SW 1271 (cell line): Measurements from ENCODE around the gene FLRT2.

ENCODE experiments used
- DNase-seq, 2 experiments: peaks; one replicate each; lab custom pipeline; 2025; lab: John Stamatoyannopoulos, UW

Gene FLRT2

GRCh38 chr14:85565862-85566296 is 35.9 kb downstream of the FLRT2 start:
- DNase-seq = peak; percentile 44 to 60

- peak; percentile 63 to 85 for DNase-seq
These were observed 36.7 kb downstream of the FLRT2 start for GRCh38 chr14:85566603-85567002.

GRCh38 chr14:85572011-85572410 is 42.1 kb downstream of the FLRT2 start:
- DNase-seq = no peak

- peak; percentile 55 to 77 for DNase-seq
These were observed 42.9 kb downstream of the FLRT2 start for GRCh38 chr14:85572845-85573244.

- peak; percentile 28 to 46 for DNase-seq
These were observed 43.5 kb downstream of the FLRT2 start for GRCh38 chr14:85573406-85573805.

- no peak for DNase-seq
These were observed 45.1 kb downstream of the FLRT2 start for GRCh38 chr14:85574853-85575616.

GRCh38 chr14:85575617-85575898 is 45.6 kb downstream of the FLRT2 start:
- no peak for DNase-seq

GRCh38 chr14:85576218-85576617 is 46.3 kb downstream of the FLRT2 start:
- DNase-seq = no peak

GRCh38 chr14:85576848-85577542 is 47.1 kb downstream of the FLRT2 start:
- no peak for DNase-seq

GRCh38 chr14:85577543-85578114 is 47.7 kb downstream of the FLRT2 start:
- DNase-seq = no peak

- no peak for DNase-seq
These were observed 48.4 kb downstream of the FLRT2 start for GRCh38 chr14:85578357-85578756.

GRCh38 chr14:85578930-85579329 is 49.0 kb downstream of the FLRT2 start:
- DNase-seq = no peak

GRCh38 chr14:85579942-85580341 is 50.0 kb downstream of the FLRT2 start:
- DNase-seq = no peak

- DNase-seq = no peak
These were observed 50.7 kb downstream of the FLRT2 start for GRCh38 chr14:85580536-85581140.

GRCh38 chr14:85581691-85582090 is 51.7 kb downstream of the FLRT2 start:
- DNase-seq = no peak

GRCh38 chr14:85583380-85583779 is 53.4 kb downstream of the FLRT2 start:
- no peak for DNase-seq

GRCh38 chr14:85584481-85584880 is 54.5 kb downstream of the FLRT2 start:
- DNase-seq = no peak

GRCh38 chr14:85587151-85587711 is 57.3 kb downstream of the FLRT2 start:
- DNase-seq = no peak

GRCh38 chr14:85590784-85591183 is 60.8 kb downstream of the FLRT2 start:
- DNase-seq = no peak

GRCh38 chr14:85594217-85594616 is 64.3 kb downstream of the FLRT2 start:
- DNase-seq = no peak

GRCh38 chr14:85595981-85596380 is 66.0 kb downstream of the FLRT2 start:
- DNase-seq = no peak

GRCh38 chr14:85596562-85596961 is 66.6 kb downstream of the FLRT2 start:
- DNase-seq = no peak

- DNase-seq = no peak
These were observed 67.8 kb downstream of the FLRT2 start for GRCh38 chr14:85597701-85598100.
